Large intestine (tissue), 3 donors: ENCODE data around the gene TEDC1. TPM values are rescaled to one million over a fixed set of nuclear protein-coding genes. Genes with fewer than 3 reads are reported as not detected.

Source experiments
- DNase-seq, 2 donors: peaks; one replicate each; pipeline versions ENCODE4 v3.0.0 to v3.0.0-alpha.2; 2013
- H3K27ac ChIP-seq: one replicate; pipeline ENCODE4 v1.5.1; 2013; ENCODE audit warnings: low read length
- H3K27me3 ChIP-seq: 2 replicates; pipeline ENCODE4 v1.6.1; 2013; ENCODE audit warnings: low read length; ENCODE audit not compliant: control insufficient read depth, insufficient read depth
- H3K36me3 ChIP-seq: 2 replicates; pipeline ENCODE4 v1.6.1; 2013; ENCODE audit warnings: low read length; ENCODE audit not compliant: control insufficient read depth, insufficient read depth
- H3K4me1 ChIP-seq: one replicate; pipeline ENCODE4 v1.6.1; 2013; ENCODE audit warnings: low read length; ENCODE audit not compliant: control insufficient read depth, insufficient read depth
- H3K4me3 ChIP-seq: one replicate; pipeline ENCODE4 v1.5.1; 2013; ENCODE audit warnings: low read length
- H3K9me3 ChIP-seq: one replicate; pipeline ENCODE4 v1.6.1; 2013; ENCODE audit warnings: mild to moderate bottlenecking, low read depth, low read length, moderate library complexity; ENCODE audit not compliant: control insufficient read depth
- WGBS: methylation state at CpG from one replicate; pipeline ENCODE4 v1.1.5; 2013; ENCODE audit warnings: low lambda C conversion rate; ENCODE audit not compliant: insufficient coverage; 5-methylcytosine and 5-hydroxymethylcytosine counted together
- polyA plus RNA-seq: library from polyadenylated mRNA; unstranded; fragments of 120-200 nt; gene quantifications from one replicate; pipeline ENCODE4 v1.2.1, GENCODE V29; 2013

TEDC1 gene
- polyA plus RNA-seq, 1 donor, result 8.7 TPM

DNA sequence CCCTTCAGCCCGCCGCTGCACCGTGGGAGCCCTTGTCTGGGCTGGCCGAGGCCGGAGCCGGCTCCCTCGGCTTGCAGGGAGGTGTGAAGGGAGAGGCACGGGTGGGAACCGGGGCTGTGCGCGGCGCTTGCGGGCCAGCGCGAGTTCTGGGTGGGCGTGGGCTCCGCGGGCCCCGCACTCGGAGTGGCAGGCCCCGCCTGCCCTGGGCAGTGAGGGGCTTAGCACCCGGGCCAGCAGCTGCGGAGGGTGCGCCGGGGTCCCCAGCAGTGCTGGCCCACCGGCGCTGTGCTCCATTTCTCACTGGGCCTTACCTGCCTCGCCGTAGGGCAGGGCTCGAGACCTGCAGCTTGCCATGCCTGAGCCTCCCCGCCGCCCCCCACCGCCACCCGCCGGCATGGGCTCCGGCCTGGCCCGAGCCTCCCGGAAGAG is 56.7 kb downstream of the TEDC1 start:
- H3K4me1 ChIP-seq, result no peaks in the 10 kb centered on the region
- WGBS, result no CpG with 5 or more reads among the region's 38 CpGs
- H3K27me3 ChIP-seq, result no peaks in the 10 kb centered on the region
- no peaks in the 10 kb centered on the region for H3K36me3 ChIP-seq
- H3K4me3 ChIP-seq, result no peak overlapping the region
- DNase-seq, result no peak
- peaks cover 5% of the 10 kb centered on the region for H3K9me3 ChIP-seq
- H3K27ac ChIP-seq, result no peak overlapping the region

Other genes starting within 250 kb of the TEDC1 start
- gene BTBD6, start 242.7 kb upstream of the TEDC1 start, polyA plus RNA-seq, result 40.9 TPM
- 21.6 TPM for gene BRF1, start 190.2 kb upstream of the TEDC1 start, polyA plus RNA-seq
- gene PACS2, start 176.5 kb upstream of the TEDC1 start, polyA plus RNA-seq, result 54.6 TPM
- 0.82 TPM for gene TEX22, start 92.7 kb upstream of the TEDC1 start, polyA plus RNA-seq
- gene MTA1, start 71.4 kb upstream of the TEDC1 start, polyA plus RNA-seq, result 109 TPM
- 67.1 TPM for gene CRIP2, start 16.4 kb upstream of the TEDC1 start, polyA plus RNA-seq
- 136 TPM for gene CRIP1, start 4.4 kb upstream of the TEDC1 start, polyA plus RNA-seq
- 3.0 TPM for gene TMEM121, start 35.3 kb downstream of the TEDC1 start, polyA plus RNA-seq